Limb (tissue), 2 donors: Measurements from ENCODE around the gene ADORA1.

Source experiments
- DNase-seq, 2 donors: peaks; one replicate each; pipeline ENCODE4 v3.0.0-alpha.2; 2016; ENCODE audit errors: extremely low spot score in 2 of 2

The ADORA1 gene

DNA sequence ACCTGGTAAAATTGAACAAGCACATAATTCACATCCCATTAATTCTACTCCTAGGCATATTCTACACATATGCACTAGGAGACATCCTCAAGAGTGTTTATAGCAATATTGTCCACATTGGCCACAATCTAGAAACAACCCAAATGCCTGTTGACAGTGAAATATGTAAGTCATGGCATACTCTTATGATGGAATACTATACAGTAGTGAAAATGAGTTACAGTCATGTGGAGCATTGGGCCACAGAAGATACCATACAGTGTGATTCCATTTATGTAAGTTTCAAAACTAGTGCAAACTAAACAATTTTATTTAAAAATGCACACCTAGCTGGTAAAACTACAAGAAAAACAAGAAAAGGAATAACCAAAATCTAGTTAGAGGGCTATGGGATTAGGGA is 82.8 kb downstream of the ADORA1 start:
- no peak for DNase-seq

DNA sequence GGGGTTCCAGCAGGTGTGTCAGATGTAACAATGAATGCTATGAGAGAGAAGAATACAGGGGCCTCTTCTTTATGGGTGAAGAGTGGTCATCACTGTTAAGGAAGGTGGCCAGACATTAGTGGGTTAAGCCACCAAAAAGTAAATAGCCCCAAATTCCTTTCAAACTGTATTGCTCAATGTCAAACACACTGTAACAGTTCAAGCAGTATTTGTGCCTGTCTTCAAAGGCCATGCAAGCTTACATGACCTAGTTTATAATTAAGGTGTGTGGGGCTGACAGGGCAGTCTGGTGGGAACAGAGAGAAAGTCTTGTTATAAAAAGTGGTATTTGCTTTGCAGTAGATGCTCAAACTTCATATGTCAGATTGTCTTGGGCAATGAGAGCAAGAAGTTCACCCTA is 83.5 kb downstream of the ADORA1 start:
- no peak for DNase-seq

DNA sequence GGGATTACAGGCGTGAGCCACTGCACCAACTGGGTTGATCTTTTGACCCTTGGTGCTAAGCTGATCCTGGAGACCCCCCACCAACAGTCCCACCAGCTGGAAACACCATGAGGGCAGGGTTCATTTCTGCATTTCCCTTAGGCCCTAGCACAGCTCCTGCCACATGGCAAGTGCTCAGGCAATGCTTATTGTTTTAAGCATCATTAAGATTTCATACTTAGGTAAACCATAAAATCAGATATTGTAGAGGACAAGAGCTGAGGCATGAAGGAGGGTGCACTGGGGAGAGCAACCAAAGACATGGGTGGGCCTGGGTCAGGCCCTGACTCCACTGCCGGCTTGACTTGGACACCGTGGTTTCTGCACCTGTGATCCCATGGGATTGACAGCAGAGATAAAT is 84.3 kb downstream of the ADORA1 start:
- DNase-seq = no peak

DNA sequence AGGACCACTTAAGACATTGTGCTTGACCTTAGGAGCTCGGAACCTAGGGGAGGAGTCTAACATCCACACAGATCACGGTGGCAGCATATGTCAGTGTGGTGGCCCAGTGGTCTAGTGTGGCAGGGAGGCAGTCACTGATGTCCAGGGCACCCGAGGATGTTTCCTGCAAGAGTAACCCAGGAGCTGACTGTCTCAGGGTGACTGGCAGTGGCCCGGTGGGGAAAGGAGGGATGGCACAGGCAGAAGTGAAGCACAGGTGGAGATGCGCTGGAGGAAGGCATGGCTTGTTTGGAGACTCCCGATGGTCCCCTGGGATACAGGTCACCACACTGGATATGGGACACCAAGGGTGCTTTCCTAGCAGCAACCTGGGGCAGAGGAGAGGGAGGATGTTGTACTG is 85.6 kb downstream of the ADORA1 start:
- no peak for DNase-seq

DNA sequence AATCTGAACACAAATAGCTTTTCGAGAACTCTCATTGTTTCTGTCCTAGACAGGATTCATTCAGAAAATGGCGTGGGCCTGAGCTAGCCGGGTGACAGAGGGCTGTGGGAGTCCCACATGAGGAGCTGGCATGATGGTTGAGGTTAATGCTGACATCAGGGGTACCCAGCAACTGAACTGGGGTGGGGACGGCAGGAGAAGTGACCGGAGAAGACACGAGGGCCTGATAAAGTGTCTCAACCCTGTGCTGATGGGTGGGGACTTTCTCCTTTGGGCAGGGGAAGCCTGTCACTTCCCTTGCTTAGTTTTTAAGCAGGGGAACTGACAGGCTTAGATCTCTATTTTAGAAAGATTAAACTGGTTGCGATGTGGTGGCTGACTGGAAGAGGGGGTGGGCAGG is 87.3 kb downstream of the ADORA1 start:
- no peak for DNase-seq

DNA sequence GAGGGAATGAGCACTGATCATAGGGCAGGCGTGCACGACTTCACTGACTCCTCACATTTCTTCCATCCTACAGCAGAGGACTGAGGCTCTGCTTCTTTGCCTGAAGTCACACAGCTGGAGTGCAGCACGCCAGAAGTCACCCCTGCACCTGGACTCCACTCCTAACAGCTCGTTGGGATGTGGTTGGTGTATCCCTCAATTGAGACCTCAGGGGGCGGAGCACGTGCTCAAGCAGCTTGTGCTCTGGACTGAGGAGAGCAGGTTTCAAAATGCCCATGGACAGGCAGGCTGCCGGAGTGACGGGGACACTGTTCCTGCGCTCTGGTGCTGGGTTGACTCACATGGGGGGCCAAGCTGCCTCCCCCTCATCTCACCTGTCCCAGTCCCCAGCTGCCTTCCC is 88.0 kb downstream of the ADORA1 start:
- no peak for DNase-seq

DNA sequence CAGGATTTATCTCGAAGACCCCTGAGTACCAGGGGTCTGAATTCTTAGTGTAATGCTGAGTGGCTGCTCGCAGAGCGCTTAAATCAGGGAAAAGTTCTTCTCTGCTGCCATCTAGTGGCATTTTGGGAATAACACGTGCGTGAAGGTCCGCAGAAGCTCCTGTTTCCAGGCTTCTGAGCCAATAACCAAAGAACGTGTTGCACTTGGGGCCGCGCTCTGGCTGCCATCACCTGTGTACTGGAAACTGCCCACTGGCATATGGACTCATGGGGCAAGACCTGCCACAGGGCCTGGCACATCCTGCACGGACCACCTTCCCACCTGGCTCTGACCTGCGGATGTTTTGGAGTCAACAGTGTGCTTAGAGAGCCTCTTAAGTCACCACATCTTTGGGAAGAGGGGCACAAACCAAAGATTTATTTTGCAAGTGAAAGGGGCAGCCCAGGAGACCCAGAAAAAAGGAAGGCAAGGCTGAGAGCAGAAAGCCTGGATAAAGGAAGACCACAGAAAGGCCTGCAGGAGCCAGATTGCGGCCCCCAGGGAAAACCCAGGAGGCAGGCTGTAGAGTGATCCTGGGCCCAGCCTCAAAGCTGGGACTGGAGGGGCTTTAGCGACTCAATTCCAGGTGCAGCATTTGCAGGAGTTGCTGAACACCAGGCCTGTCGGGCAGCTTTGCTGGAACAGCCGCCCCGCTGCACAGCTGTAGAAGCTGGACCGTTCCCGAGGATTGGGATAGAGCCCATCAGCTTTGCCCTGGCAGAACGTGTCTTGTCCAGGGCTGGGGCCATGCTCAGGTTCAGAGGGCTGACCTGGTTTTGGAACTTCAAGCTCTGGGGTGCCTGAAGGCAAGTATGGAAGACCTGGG is 89.0 kb downstream of the ADORA1 start:
- DNase-seq = peak; percentile 80 to 85
